H1 (cell line): ENCODE results near the gene ZNF599. TPM values are rescaled to one million over a fixed set of nuclear protein-coding genes. Genes with fewer than 3 reads are reported as not detected.

Experiments used
- BCL11A ChIP-seq, 2 experiments: IDR thresholded peaks; one replicate each; pipeline ENCODE4 v1.6.1; 2011; ENCODE audit warnings: low read depth in 2 of 2, low read length in 2 of 2, mild to moderate bottlenecking in 2 of 2
- CBX8 ChIP-seq: fragments of 300-800, 300-1000 bp; sonication (generic); IDR thresholded peaks from 2 replicates; pipeline ENCODE4 v1.7.1; 2016; ENCODE audit warnings: low read depth, low read length, borderline replicate concordance
- CHD1 ChIP-seq: IDR thresholded peaks from 2 replicates; pipeline ENCODE4 v1.6.1; 2012; ENCODE audit warnings: low read depth, low read length, improper control_type of control experiment
- CREB1 ChIP-seq: IDR thresholded peaks from 2 replicates; pipeline ENCODE4 v1.6.1; 2012; ENCODE audit warnings: inconsistent platforms
- CTBP2 ChIP-seq: IDR thresholded peaks from 2 replicates; pipeline ENCODE4 v1.7.0; 2011; ENCODE audit warnings: borderline replicate concordance, mild to moderate bottlenecking, moderate library complexity, mixed read lengths, low read length; ENCODE audit not compliant: insufficient read depth, insufficient read length
- CTCF ChIP-seq, 3 experiments: IDR thresholded peaks; 1 replicate in 2 of 3; 2 replicates in 1 of 3; pipeline versions ENCODE4 v1.5.1 to v1.6.1; 2011; ENCODE audit warnings: low read length in 3 of 3, mild to moderate bottlenecking in 3 of 3, inconsistent platforms in 2 of 3, low read depth in 1 of 3, moderate library complexity in 1 of 3; ENCODE audit not compliant: insufficient read depth in 1 of 3; ENCODE audit errors: control extremely low read depth in 1 of 3
- EGR1 ChIP-seq: IDR thresholded peaks from 2 replicates; pipeline ENCODE4 v1.6.1; 2011; ENCODE audit warnings: low read depth, low read length, borderline replicate concordance
- FOSL1 ChIP-seq: IDR thresholded peaks from 2 replicates; pipeline ENCODE4 v1.6.1; 2011; ENCODE audit warnings: mild to moderate bottlenecking, low read depth, low read length, moderate library complexity; ENCODE audit not compliant: insufficient read depth
- GTF2F1 ChIP-seq: IDR thresholded peaks from 2 replicates; pipeline ENCODE4 v1.6.1; 2012; ENCODE audit warnings: low read depth, low read length, improper control_type of control experiment, borderline replicate concordance
- HDAC2 ChIP-seq, 2 experiments: fragments of 300-600 bp in 1 of 2; sonication (generic) in 1 of 2; IDR thresholded peaks; 2 replicates each; pipeline ENCODE4 v1.6.1; 2011 to 2012; ENCODE audit warnings: low read depth in 2 of 2, low read length in 2 of 2, mild to moderate bottlenecking in 2 of 2, moderate library complexity in 2 of 2, borderline replicate concordance in 1 of 2, inconsistent platforms in 1 of 2
- JUN ChIP-seq: IDR thresholded peaks from 2 replicates; pipeline ENCODE4 v1.6.1; 2011; ENCODE audit warnings: low read depth, mild to moderate bottlenecking, improper control_type of control experiment, low read length
- JUND ChIP-seq: IDR thresholded peaks from 2 replicates; pipeline ENCODE4 v1.6.1; 2011; ENCODE audit warnings: mild to moderate bottlenecking, improper control_type of control experiment, low read length
- KDM4A ChIP-seq: IDR thresholded peaks from one replicate; pipeline ENCODE4 v1.7.1; 2012; ENCODE audit warnings: low read depth, mild to moderate bottlenecking, moderate library complexity, low read length, inconsistent platforms; ENCODE audit not compliant: severe bottlenecking
- MAX ChIP-seq: IDR thresholded peaks from 2 replicates; pipeline ENCODE4 v1.6.1; 2012; ENCODE audit warnings: inconsistent platforms
- NRF1 ChIP-seq: IDR thresholded peaks from 2 replicates; pipeline ENCODE4 v1.6.1; 2011; ENCODE audit warnings: mild to moderate bottlenecking, low read depth, low read length, improper control_type of control experiment
- POLR2AphosphoS5 ChIP-seq: IDR thresholded peaks from 2 replicates; pipeline ENCODE4 v1.6.1; 2011; ENCODE audit warnings: low read depth, low read length
- POU5F1 ChIP-seq: IDR thresholded peaks from 2 replicates; pipeline ENCODE4 v1.6.1; 2011; ENCODE audit warnings: low read depth, mild to moderate bottlenecking, low read length, moderate library complexity
- SP1 ChIP-seq: IDR thresholded peaks from 2 replicates; pipeline ENCODE4 v1.6.1; 2011; ENCODE audit warnings: low read depth, low read length
- TAF1 ChIP-seq: IDR thresholded peaks from 2 replicates; pipeline ENCODE4 v1.6.1; 2011; ENCODE audit warnings: mild to moderate bottlenecking, low read depth, low read length
- TAF7 ChIP-seq: optimal IDR thresholded peaks from 2 replicates; pipeline ENCODE3; 2011; ENCODE audit warnings: low read depth, mild to moderate bottlenecking, inconsistent platforms, low read length, moderate library complexity, borderline replicate concordance
- TCF12 ChIP-seq: IDR thresholded peaks from 2 replicates; pipeline ENCODE4 v1.6.1; 2011; ENCODE audit warnings: low read depth, mild to moderate bottlenecking, low read length
- TEAD4 ChIP-seq: IDR thresholded peaks from 2 replicates; pipeline ENCODE4 v1.6.1; 2012; ENCODE audit warnings: low read depth, low read length, inconsistent platforms, mixed read lengths
- polyA plus RNA-seq, 7 experiments: library from polyadenylated mRNA; depleted of rRNA in 3 of 7; stranded (reverse) in 5 of 7; unstranded in 2 of 7; fragments of >200 nt in 5 of 7; fragments of 200-250 nt in 2 of 7; gene quantifications; 1 replicate in 5 of 7; 2 replicates in 1 of 7; 4 replicates in 1 of 7; pipeline versions ENCODE4 v1.2.1 to v1.2.3, GENCODE V29; 2011 to 2013; ENCODE audit warnings: missing spikeins in 2 of 7, mixed read lengths in 2 of 7
- total RNA-seq: library from RNA; stranded (reverse); fragmentation: NEBNext Ultra II Directional; extraction: Animal tissue kit (Norgen Biotek cat#: 25700); gene quantifications from 2 replicates; pipeline ENCODE4 v1.2.1, GENCODE V29; 2021

Gene ZNF599
- total and polyA plus RNA-seq, 2 of the 8 experiments (the other 6 are each of a cell fraction or from before 2014, with no cell fraction given): 4.8 to 5.4 TPM

GRCh38 chr19:34772697-34773554, at the start of gene ZNF599 (continued):
- no peak for TF ChIP-seq POU5F1
- TF ChIP-seq SP1: no peak
- no peak for TF ChIP-seq TEAD4
- no peak for TF ChIP-seq NRF1
- no peak for TF ChIP-seq FOSL1
- TF ChIP-seq TAF1: 0 out of 2 replicates have a peak, but pooled peaks have one; percentile 27
- peak; percentile 84 for TF ChIP-seq KDM4A
- peak; percentile 56; the same call in 1 of the 2 replicates for TF ChIP-seq MAX
- no peak for TF ChIP-seq HDAC2 (IDR thresholded peaks at IDR 0.05; ENCODE audit: borderline replicate concordance in 1 of 2, low read depth in 2 of 2, low read length in 2 of 2)
- TF ChIP-seq BCL11A (IDR thresholded peaks at IDR 0.05; ENCODE audit: low read depth in 2 of 2, low read length in 2 of 2): no peak
- no peak for TF ChIP-seq TCF12
- TF ChIP-seq TAF7: no peak
- no peak for TF ChIP-seq GTF2F1
- TF ChIP-seq CTBP2: no peak
- no peak for TF ChIP-seq JUND
- TF ChIP-seq CTCF (IDR thresholded peaks at IDR 0.05; ENCODE audit: control extremely low read depth in 1 of 3, insufficient read depth in 1 of 3, low read depth in 1 of 3, low read length in 3 of 3): no peak
- peak; percentile 56; the same call in 1 of the 2 replicates for TF ChIP-seq CREB1
- TF ChIP-seq EGR1: peak; percentile 54; the same call in 1 of the 2 replicates
- TF ChIP-seq CBX8: no peak
- TF ChIP-seq POLR2AphosphoS5: no peak
- no peak for TF ChIP-seq CHD1
- no peak for TF ChIP-seq JUN
